K562 (cell line): Measurements from ENCODE around the gene ALOXE3. TPM values are rescaled to one million over a fixed set of nuclear protein-coding genes. Genes with fewer than 3 reads are reported as not detected.
"Not testable (repeated sequence)": the region's sequence is repeated elsewhere in the genome, so short reads cannot be mapped to it uniquely, and the experiment has no call there.

Experiments used
- ATAC-seq: fragments of 200-7000 bp; cut with Tn5 transposase; 3 replicates; pipeline ENCODE4 v1.9.1; 2020; ENCODE audit warnings: moderate library complexity
- BruUV-seq: library from RNA; stranded (reverse); fragments of 400-500 nt; replicated peaks from 2 replicates; lab custom pipeline; 2021; lab: Mats Ljungman, UMichigan
- CTCF ChIA-PET: fragments of 300-600 bp; formaldehyde crosslinking; extraction: SDS; loops from one replicate; lab custom pipeline; 2021; ENCODE audit warnings: low intra/inter-chr PET ratio; lab: Yijun Ruan, JAX
- POLR2A ChIA-PET: fragments of 300-600, 350-650 bp; sonication (Branson Sonifier 250); formaldehyde crosslinking; extraction: SDS; loops from one replicate; lab custom pipeline; 2021; ENCODE audit warnings: antibody characterized with exemption, inconsistent platforms; lab: Yijun Ruan, JAX
- DNase-seq, 4 experiments: peaks; one replicate each; pipeline versions ENCODE4 v3.0.0 to v3.0.0-alpha.2; 2011 to 2018; ENCODE audit warnings: low spot score in 3 of 4, mixed read lengths in 3 of 4; ENCODE audit errors: extremely low read depth in 1 of 4
- FAIRE-seq: peaks from 2 replicates; lab custom pipeline; 2011; peaks lifted over from hg19 to GRCh38; lab: Jason Lieb, UNC
- H2AFZ ChIP-seq: 2 replicates; pipeline ENCODE4 v1.6.0; 2011; ENCODE audit warnings: low read depth, low read length, control low read depth, inconsistent platforms
- H3K27ac ChIP-seq: fragments of 200-600 bp; 3 replicates; pipeline ENCODE4 v1.8.0; 2011; ENCODE audit warnings: low read depth, mild to moderate bottlenecking, control low read depth, inconsistent platforms, low read length, moderate library complexity, mixed read lengths; ENCODE audit errors: extremely low read depth
- H3K27me3 ChIP-seq, 2 experiments: fragments of 300-600 bp in 1 of 2; 2 replicates in 1 of 2; 3 replicates in 1 of 2; pipeline versions ENCODE4 v1.6.0 to v1.8.0; 2011; ENCODE audit warnings: inconsistent platforms in 2 of 2, low read length in 2 of 2, mild to moderate bottlenecking in 1 of 2, mixed read lengths in 1 of 2, moderate library complexity in 1 of 2; ENCODE audit not compliant: control insufficient read depth in 2 of 2, insufficient read depth in 2 of 2
- H3K36me3 ChIP-seq: fragments of 300-600 bp; 3 replicates; pipeline ENCODE4 v1.8.0; 2011; ENCODE audit warnings: mild to moderate bottlenecking, low read length, inconsistent platforms; ENCODE audit not compliant: control insufficient read depth, insufficient read depth
- H3K4me1 ChIP-seq, 2 experiments: fragments of 200-600 bp in 1 of 2; replicated peaks in 1 of 2; 2 replicates in 1 of 2; 3 replicates in 1 of 2; pipeline versions ENCODE4 v1.5.1 to v1.8.0; 2011; ENCODE audit warnings: inconsistent platforms in 2 of 2, low read length in 2 of 2, mild to moderate bottlenecking in 1 of 2, mixed read lengths in 1 of 2, moderate library complexity in 1 of 2; ENCODE audit not compliant: control insufficient read depth in 2 of 2, insufficient read depth in 2 of 2
- H3K4me2 ChIP-seq: 2 replicates; pipeline ENCODE4 v1.6.1; 2011; ENCODE audit warnings: low read length, control low read depth, inconsistent platforms, mixed read lengths; ENCODE audit not compliant: insufficient read depth
- H3K4me3 ChIP-seq: fragments of 200-600 bp; sonication (generic), shearing (Covaris generic); 2 replicates; pipeline ENCODE4 v1.5.1; 2016; ENCODE audit warnings: control low read depth, inconsistent platforms
- H3K79me2 ChIP-seq: fragments of 200-600 bp; 3 replicates; pipeline ENCODE4 v1.8.0; 2011; ENCODE audit warnings: low read length, inconsistent platforms; ENCODE audit not compliant: control insufficient read depth, insufficient read depth
- H3K9ac ChIP-seq, 2 experiments: 2 replicates each; pipeline versions ENCODE4 v1.6.0 to v1.6.1; 2011; ENCODE audit warnings: low read depth in 2 of 2, low read length in 2 of 2, control low read depth in 1 of 2, inconsistent platforms in 1 of 2, mild to moderate bottlenecking in 1 of 2, mixed read lengths in 1 of 2; ENCODE audit not compliant: insufficient read depth in 1 of 2
- H3K9me1 ChIP-seq: one replicate; pipeline ENCODE4 v1.6.0; 2011; ENCODE audit warnings: inconsistent platforms, mild to moderate bottlenecking, low read length, moderate library complexity; ENCODE audit not compliant: control insufficient read depth, insufficient read depth
- H3K9me3 ChIP-seq: replicated peaks from 2 replicates; pipeline ENCODE4 v1.5.1; 2011; ENCODE audit warnings: low read depth, low read length, inconsistent platforms; ENCODE audit not compliant: control insufficient read depth, insufficient read depth
- H4K20me1 ChIP-seq: replicated peaks from 2 replicates; pipeline ENCODE4 v1.6.1; 2011; ENCODE audit warnings: low read length, inconsistent platforms, mixed read lengths; ENCODE audit not compliant: control insufficient read depth, insufficient read depth
- FOXJ2 ChIP-seq: fragments of 200-800 bp; sonication (Bioruptor generic); IDR thresholded peaks from 2 replicates; pipeline ENCODE4 v1.6.1; 2016; ENCODE audit warnings: missing genetic modification characterization, missing compliant biosample characterization
- GMEB1 ChIP-seq: fragments of 250-450 bp; sonication (Bioruptor Pico); IDR thresholded peaks from 2 replicates; pipeline ENCODE4 v1.4.0; 2020; ENCODE audit warnings: mild to moderate bottlenecking
- ZNF140 ChIP-seq: fragments of 250-450 bp; sonication (Bioruptor Pico); IDR thresholded peaks from 2 replicates; pipeline ENCODE4 v1.8.0; 2021; ENCODE audit warnings: moderate library complexity, mild to moderate bottlenecking, inconsistent platforms
- WGBS: fragments of 100-300 bp; shearing (Covaris generic); methylation state at CpG from one replicate; pipeline ENCODE4 v1.1.6; 2016; ENCODE audit warnings: low coverage, mixed read lengths; ENCODE audit not compliant: insufficient coverage; ENCODE audit errors: missing lambda C conversion rate; 5-methylcytosine and 5-hydroxymethylcytosine counted together
- in situ Hi-C: fragments of 300-500 bp; cut with MboI; formaldehyde crosslinking; loops from 4 replicates; pipeline ENCODE4 v1.15.0; 2018; ENCODE audit warnings: inconsistent platforms, mixed read lengths
- intact Hi-C: fragments of 100-400 bp; cut with micrococcal nuclease; formaldehyde crosslinking; loops from 2 replicates; pipeline ENCODE4 v1.14.2; 2022
- polyA plus RNA-seq, 8 experiments: library from polyadenylated mRNA; depleted of rRNA in 4 of 8; stranded (reverse) in 5 of 8; unstranded in 3 of 8; fragments of >200 nt; fragmentation: Nextera tagmentation in 2 of 8; fragmentation: Illumina TruSeq in 1 of 8; extraction: Ambion mirVana in 2 of 8; extraction: Trizol in 1 of 8; gene quantifications; 2 replicates each; pipeline versions ENCODE4 v1.2.1 to v1.2.3, GENCODE V29; 2011 to 2014; ENCODE audit warnings: inconsistent platforms in 1 of 8, missing spikeins in 1 of 8
- total RNA-seq, 7 experiments: library from RNA; depleted of rRNA in 6 of 7; stranded (reverse); fragments of >200 nt in 6 of 7; fragmentation: Illumina TruSeq in 2 of 7; extraction: Trizol in 2 of 7; gene quantifications; 2 replicates each; pipeline versions ENCODE4 v1.2.1 to v1.2.3, GENCODE V29; 2011 to 2021; ENCODE audit warnings: low replicate concordance in 1 of 7

ALOXE3 gene
- total and polyA plus RNA-seq, 9 of the 15 experiments (the other 6 are each of a cell fraction or from before 2014, with no cell fraction given): 0.04 TPM; not detected in 8

GRCh38 chr17:8062435-8062806 lies 55.9 kb downstream of the ALOXE3 start (continued):
- TF ChIP-seq FOXJ2 (tag) (0 out of 2 replicates have a peak, but pooled peaks have one; percentile 24), GMEB1 (no peak), ZNF140 (no peak)

DNA sequence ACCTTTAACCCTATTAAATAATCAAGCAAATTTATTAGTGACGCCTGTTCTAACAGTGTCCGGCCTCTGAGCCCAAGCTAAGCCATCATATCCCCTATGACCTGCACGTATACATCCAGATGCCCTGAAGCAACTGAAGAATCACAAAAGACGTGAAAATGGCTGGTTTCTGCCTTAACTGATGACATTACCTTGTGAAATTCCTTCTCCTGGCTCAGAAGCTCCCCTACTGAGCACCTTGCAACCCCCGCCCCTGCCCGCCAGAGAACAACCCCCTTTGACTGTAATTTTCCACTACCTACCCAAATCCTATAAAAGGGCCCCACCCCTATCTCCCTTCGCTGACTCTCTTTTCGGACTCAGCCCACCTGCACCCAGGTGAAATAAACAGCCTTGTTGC lies 56.5 kb downstream of the ALOXE3 start:
- intact Hi-C loops: loop anchor here (2.0 kb wide), 1 partner anchor 57 kb away; the partner anchor contains the start of gene ALOXE3

More for the DNA sequence above, 56.5 kb downstream of the ALOXE3 start:
- ATAC-seq, H3K27ac ChIP-seq, H2AFZ ChIP-seq, H3K36me3 ChIP-seq, H3K9ac ChIP-seq, BruUV-seq, H3K9me3 ChIP-seq, DNase-seq, H3K4me3 ChIP-seq, FAIRE-seq, H4K20me1 ChIP-seq, H3K9me1 ChIP-seq, H3K79me2 ChIP-seq, H3K27me3 ChIP-seq, H3K4me1 ChIP-seq: not testable (repeated sequence)
- POLR2A ChIA-PET: interaction anchor here (0.5 to 2.2 kb wide), 7 partner anchors 12 to 724 kb away, joined by 3 to 9 read pairs (median 3); partner anchors contain the start of gene NAA38
- CTCF ChIA-PET: interaction anchor here (0.6 to 3.5 kb wide), 3 partner anchors 18 to 1618 kb away, joined by 3 to 18 read pairs (median 3); partner anchors contain the start of gene PIMREG
- peak overlapping the region; percentile 76; the same call in 1 of the 2 replicates for H3K4me2 ChIP-seq
- 52% methylated on average over 8 of the region's 8 CpGs for WGBS
- in situ Hi-C loops: loop anchor here (25.0 kb wide), 2 partner anchors 725 to 925 kb away; partner anchors contain the start of gene MFSD6L
